Caki2 (cell line): ENCODE measurements around the gene EXOSC2. TPM values are rescaled to one million over a fixed set of nuclear protein-coding genes. Genes with fewer than 3 reads are reported as not detected.

Experiments
- DNase-seq: peaks from one replicate; pipeline ENCODE4 v3.0.0-alpha.2; 2015; ENCODE audit warnings: low read depth
- in situ Hi-C: cut with HindIII; loops from 2 replicates; pipeline ENCODE4 v1.10.0; 2016; ENCODE audit warnings: low sequenced_read_pairs, low pct_unique_long_range_greater_than_20kb, mixed read lengths
- total RNA-seq: library from RNA; depleted of rRNA; stranded (reverse); fragments of >200 nt; shearing (Covaris generic); gene quantifications from 2 replicates; pipeline ENCODE4 v1.2.3, GENCODE V29; 2014; ENCODE audit warnings: low replicate concordance; rRNA removed

The EXOSC2 gene
- total RNA-seq, 1 experiment from 2014 or later = 41.5 TPM

GRCh38 chr9:130746434-130747212 lies 53.0 kb downstream of the EXOSC2 start:
- no peak for DNase-seq
- in situ Hi-C loops = no loop called here

DNA sequence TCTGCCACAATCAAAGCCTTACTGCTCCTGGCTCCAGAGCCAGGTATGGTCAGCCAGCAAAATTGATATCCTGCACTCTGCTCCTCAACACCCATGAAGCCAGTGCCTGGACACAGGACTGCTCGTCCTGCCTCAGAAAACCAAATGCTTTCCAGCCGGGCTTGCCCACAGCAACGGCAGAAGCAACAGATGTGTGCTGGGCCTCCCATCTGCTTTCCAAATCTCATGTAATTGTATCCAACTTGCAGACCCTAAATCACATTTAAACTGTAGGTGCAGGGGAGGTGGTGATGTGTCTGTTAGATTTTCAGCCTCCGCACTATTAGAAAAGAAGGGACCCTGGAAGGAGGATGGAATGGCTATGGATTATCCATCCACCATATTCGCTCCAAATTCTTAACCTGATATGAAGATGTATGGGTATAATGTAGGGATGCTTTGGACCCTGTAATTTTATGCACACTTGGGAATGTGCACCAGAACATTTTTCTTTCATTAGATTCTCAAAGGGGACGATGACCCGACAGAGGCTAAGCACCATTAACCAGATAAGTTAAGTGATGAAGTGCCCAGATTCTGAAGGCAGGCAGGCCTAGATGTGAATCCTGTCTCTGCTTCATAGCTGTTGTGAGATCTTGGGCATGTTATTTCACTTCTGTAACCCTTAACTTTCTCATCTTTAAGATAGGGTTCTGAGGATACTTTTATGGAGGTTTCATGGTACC lies 58.2 kb downstream of the EXOSC2 start:
- DNase-seq = no peak
- in situ Hi-C loops = no loop called here

Other genes starting within 250 kb of the EXOSC2 start
- 23.7 and 27.1 TPM in 2 replicates for gene ASS1, start 248.8 kb upstream of the EXOSC2 start, total RNA-seq
- 23.8 and 28.4 TPM in 2 replicates for gene FUBP3, start 114.2 kb upstream of the EXOSC2 start, total RNA-seq
- gene PRDM12, start 29.2 kb upstream of the EXOSC2 start, total RNA-seq = not detected in 2 replicates
- 19.5 and 27.6 TPM in 2 replicates for gene ABL1, start 141.5 kb downstream of the EXOSC2 start, total RNA-seq
- not detected in 2 replicates for gene QRFP, start 203.0 kb downstream of the EXOSC2 start, total RNA-seq
- gene FIBCD1, start 245.5 kb downstream of the EXOSC2 start, total RNA-seq = 25.8 and 33.0 TPM in 2 replicates